ENCODE data around the gene TNS1. TPM values are rescaled to one million over a fixed set of nuclear protein-coding genes. Genes with fewer than 3 reads are reported as not detected.

The TNS1 gene
- total and polyA plus RNA-seq, 2 donors from 2014 or later, result 44.8 to 471 TPM

DNA sequence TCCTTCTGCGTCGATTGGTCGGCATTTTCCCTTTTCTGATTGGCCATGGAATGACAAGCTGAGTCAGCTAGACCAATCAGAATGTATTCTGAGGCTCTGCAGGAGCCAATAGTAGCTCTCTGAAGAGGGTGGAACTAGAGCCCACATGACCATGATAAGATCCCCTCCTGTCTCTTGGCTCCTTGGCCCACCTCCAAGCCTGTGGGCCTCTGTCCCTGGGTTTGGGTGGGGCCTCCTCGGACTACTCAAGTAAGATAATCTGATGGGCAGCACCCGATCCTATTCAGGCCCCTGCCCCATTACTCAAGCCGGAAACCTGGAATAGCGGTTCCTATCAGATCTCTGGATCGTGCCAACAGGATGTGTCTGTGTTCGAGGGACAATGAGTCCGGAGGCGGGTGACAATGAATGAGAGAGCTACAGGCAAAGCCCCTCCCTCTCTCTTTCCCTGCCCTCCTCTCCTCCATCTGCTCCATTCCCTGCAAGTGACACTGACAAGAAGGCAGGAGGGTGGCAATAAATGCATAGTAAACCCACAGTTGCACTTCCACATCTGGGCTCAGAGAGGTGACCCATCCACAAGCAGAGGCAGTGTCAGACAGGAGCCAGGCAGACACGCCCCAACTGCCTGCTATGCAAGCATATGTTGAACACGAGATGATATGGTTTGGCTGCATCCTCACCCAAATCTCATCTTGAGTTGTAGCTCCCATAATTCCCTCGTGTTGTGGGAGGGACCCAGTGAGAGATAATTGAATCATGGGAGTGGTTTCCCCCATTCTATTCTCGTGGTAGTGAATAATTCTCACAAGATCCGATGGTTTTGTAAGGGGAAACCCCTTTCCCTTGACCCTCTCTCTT lies 114.7 kb downstream of the TNS1 start:
- FAIRE-seq (no peak), DNase-seq (peak in 1 of 5 donors; percentile 70)
- H3K9me3 ChIP-seq (ENCODE audit: control insufficient read depth in 2 of 3, insufficient read depth in 1 of 3, low read length in 3 of 3), result no peaks in the 10 kb centered on the region
- H3K27ac ChIP-seq (ENCODE audit: low read depth in 2 of 2, low read length in 2 of 2), result peak overlapping the region in 1 of 2 donors; percentile 23
- intact Hi-C loops (cut with DNase I), result loop anchor here (10.0 kb wide), 1 partner anchor 93 kb away; no protein-coding TSS in a partner anchor
- H3K4me3 ChIP-seq (ENCODE audit: low read length in 3 of 3), result no peak overlapping the region
- H3K27me3 ChIP-seq (ENCODE audit: control insufficient read depth, insufficient read depth, low read length), result no peaks in the 10 kb centered on the region
- H3K36me3 ChIP-seq (ENCODE audit: control insufficient read depth in 2 of 3, insufficient read depth in 3 of 3, low read length in 3 of 3), result peaks cover 10 to 90% (median 82%) of the 10 kb centered on the region in 3 donors
- TF ChIP-seq, protein P1, sequence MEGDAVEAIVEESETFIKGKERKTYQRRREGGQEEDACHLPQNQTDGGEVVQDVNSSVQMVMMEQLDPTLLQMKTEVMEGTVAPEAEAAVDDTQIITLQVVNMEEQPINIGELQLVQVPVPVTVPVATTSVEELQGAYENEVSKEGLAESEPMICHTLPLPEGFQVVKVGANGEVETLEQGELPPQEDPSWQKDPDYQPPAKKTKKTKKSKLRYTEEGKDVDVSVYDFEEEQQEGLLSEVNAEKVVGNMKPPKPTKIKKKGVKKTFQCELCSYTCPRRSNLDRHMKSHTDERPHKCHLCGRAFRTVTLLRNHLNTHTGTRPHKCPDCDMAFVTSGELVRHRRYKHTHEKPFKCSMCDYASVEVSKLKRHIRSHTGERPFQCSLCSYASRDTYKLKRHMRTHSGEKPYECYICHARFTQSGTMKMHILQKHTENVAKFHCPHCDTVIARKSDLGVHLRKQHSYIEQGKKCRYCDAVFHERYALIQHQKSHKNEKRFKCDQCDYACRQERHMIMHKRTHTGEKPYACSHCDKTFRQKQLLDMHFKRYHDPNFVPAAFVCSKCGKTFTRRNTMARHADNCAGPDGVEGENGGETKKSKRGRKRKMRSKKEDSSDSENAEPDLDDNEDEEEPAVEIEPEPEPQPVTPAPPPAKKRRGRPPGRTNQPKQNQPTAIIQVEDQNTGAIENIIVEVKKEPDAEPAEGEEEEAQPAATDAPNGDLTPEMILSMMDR (IDR thresholded peaks at IDR 0.05; ENCODE audit: borderline replicate concordance, extremely low read depth, insufficient read depth), result no peak
- H3K9ac ChIP-seq (ENCODE audit: low read length in 3 of 3), result no peak overlapping the region
- peaks cover 0 to 22% (median 11%) of the 10 kb centered on the region in 3 donors for H3K4me1 ChIP-seq (ENCODE audit: control insufficient read depth in 2 of 3, insufficient read depth in 2 of 3, low read depth in 1 of 3, low read length in 3 of 3)

DNA sequence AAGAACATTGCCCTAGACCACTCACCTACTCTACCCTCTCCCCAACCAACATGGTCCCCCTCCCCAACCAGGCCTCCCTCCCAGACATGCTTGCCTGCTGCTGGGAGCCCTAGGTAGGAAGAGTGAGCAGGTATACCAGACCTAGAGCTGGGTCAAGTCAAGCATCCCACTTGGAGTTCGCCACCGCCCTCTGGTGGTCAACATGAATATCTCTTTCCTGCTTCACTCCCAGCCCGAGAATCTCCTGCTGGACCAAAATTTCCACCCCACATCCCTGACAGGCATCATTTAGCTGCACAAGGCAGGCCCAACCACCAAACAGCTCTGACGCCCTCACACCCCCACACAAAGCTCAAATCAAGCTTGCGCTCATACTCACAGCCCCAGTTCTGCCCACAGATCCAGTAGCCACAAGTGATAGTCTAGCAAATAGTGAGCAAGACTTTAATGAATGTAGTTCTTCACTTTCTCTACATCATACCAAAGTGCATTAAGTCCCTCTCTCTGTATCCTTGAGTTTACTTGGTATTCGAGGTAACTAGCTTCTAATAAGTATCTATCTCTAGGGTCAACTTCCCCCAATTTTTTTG lies 116.0 kb downstream of the TNS1 start:
- Histone ChIP-seq H3K4me1 (ENCODE audit: control insufficient read depth in 2 of 3, insufficient read depth in 2 of 3, low read depth in 1 of 3, low read length in 3 of 3) (peaks cover 0 to 22% (median 11%) of the 10 kb centered on the region in 3 donors), H3K9ac (ENCODE audit: low read length in 3 of 3) (no peak overlapping the region), H3K27me3 (ENCODE audit: control insufficient read depth, insufficient read depth, low read length) (no peaks in the 10 kb centered on the region), H3K36me3 (ENCODE audit: control insufficient read depth in 2 of 3, insufficient read depth in 3 of 3, low read length in 3 of 3) (peaks cover 10 to 82% (median 77%) of the 10 kb centered on the region in 3 donors), H3K4me3 (ENCODE audit: low read length in 3 of 3) (no peak overlapping the region), H3K9me3 (ENCODE audit: control insufficient read depth in 2 of 3, insufficient read depth in 1 of 3, low read length in 3 of 3) (no peaks in the 10 kb centered on the region), H3K27ac (ENCODE audit: low read depth in 2 of 2, low read length in 2 of 2) (peak overlapping the region in 1 of 2 donors; percentile 14)
- TF ChIP-seq, protein P1 (IDR thresholded peaks at IDR 0.05; ENCODE audit: borderline replicate concordance, extremely low read depth, insufficient read depth), result peak; percentile 78
- DNase-seq (peak; percentile 75 to 90 (median 84)), FAIRE-seq (no peak)
- intact Hi-C loops (cut with DNase I), result loop anchor here (10.0 kb wide), 1 partner anchor 92 kb away; no protein-coding TSS in a partner anchor

DNA sequence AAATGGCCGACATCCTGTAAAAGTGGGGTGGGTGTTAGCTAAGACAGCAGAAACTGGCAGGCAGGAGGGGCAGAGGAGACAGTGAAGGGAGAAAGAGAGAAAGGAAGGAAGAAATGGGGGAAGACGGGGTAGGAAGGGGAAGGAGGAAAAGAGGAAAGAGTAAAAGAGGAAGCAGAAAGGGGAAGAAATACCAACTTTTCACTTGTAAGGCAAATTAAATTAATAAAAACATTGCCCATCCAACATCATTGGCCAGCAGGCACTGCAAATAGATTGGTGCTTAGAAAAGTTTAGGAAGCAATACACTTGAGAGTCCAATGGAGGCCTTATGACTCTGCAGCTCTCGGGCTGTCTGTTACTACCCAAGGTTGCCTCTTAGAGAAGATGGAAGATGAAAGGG lies 116.7 kb downstream of the TNS1 start:
- Histone ChIP-seq H3K4me3 (ENCODE audit: low read length in 3 of 3) (no peak overlapping the region), H3K36me3 (ENCODE audit: control insufficient read depth in 2 of 3, insufficient read depth in 3 of 3, low read length in 3 of 3) (peaks cover 10 to 82% (median 76%) of the 10 kb centered on the region in 3 donors), H3K9ac (ENCODE audit: low read length in 3 of 3) (no peak overlapping the region), H3K9me3 (ENCODE audit: control insufficient read depth in 2 of 3, insufficient read depth in 1 of 3, low read length in 3 of 3) (no peaks in the 10 kb centered on the region), H3K27ac (ENCODE audit: low read depth in 2 of 2, low read length in 2 of 2) (no peak overlapping the region), H3K27me3 (ENCODE audit: control insufficient read depth, insufficient read depth, low read length) (no peaks in the 10 kb centered on the region), H3K4me1 (ENCODE audit: control insufficient read depth in 2 of 3, insufficient read depth in 2 of 3, low read depth in 1 of 3, low read length in 3 of 3) (peaks cover 0 to 20% (median 6%) of the 10 kb centered on the region in 3 donors)
- FAIRE-seq, result no peak
- intact Hi-C loops (cut with DNase I), result loop anchor here (10.0 kb wide), 1 partner anchor 91 kb away; no protein-coding TSS in a partner anchor
- TF ChIP-seq, protein P1 (IDR thresholded peaks at IDR 0.05; ENCODE audit: borderline replicate concordance, extremely low read depth, insufficient read depth), result no peak
- no peak for DNase-seq
